Measurements from ENCODE around the gene ZNF236.
"Not testable (repeated sequence)": the region's sequence is repeated elsewhere in the genome, so short reads cannot be mapped to it uniquely, and the experiment has no call there.

ZNF236 gene

GRCh38 chr18:76914314-76914713 lies 92.0 kb downstream of the ZNF236 start:
- no peak for DNase-seq

- DNase-seq = no peak
These were observed 92.4 kb downstream of the ZNF236 start for GRCh38 chr18:76914796-76915195.

GRCh38 chr18:76915456-76915855 lies 93.1 kb downstream of the ZNF236 start:
- no peak for DNase-seq

- DNase-seq = no peak
These were observed 98.6 kb downstream of the ZNF236 start for GRCh38 chr18:76920974-76921373.

- no peak for DNase-seq
These were observed 99.8 kb downstream of the ZNF236 start for GRCh38 chr18:76922107-76922506.

GRCh38 chr18:76923485-76924085 lies 101.2 kb downstream of the ZNF236 start:
- DNase-seq = no peak

GRCh38 chr18:76925501-76925900 lies 103.1 kb downstream of the ZNF236 start:
- DNase-seq = no peak

GRCh38 chr18:76927223-76927725 lies 104.9 kb downstream of the ZNF236 start:
- no peak for DNase-seq

GRCh38 chr18:76928179-76928868 lies 106.0 kb downstream of the ZNF236 start:
- DNase-seq = no peak

- DNase-seq = no peak
These were observed 108.8 kb downstream of the ZNF236 start for GRCh38 chr18:76931171-76931570.

GRCh38 chr18:76932026-76932819 lies 109.9 kb downstream of the ZNF236 start:
- DNase-seq = no peak

GRCh38 chr18:76935722-76936337 lies 113.5 kb downstream of the ZNF236 start:
- no peak for DNase-seq

- no peak for DNase-seq
These were observed 114.5 kb downstream of the ZNF236 start for GRCh38 chr18:76936877-76937276.

GRCh38 chr18:76937597-76937996 lies 115.2 kb downstream of the ZNF236 start:
- DNase-seq = no peak

GRCh38 chr18:76938619-76939018 lies 116.3 kb downstream of the ZNF236 start:
- DNase-seq = no peak

- DNase-seq = no peak
These were observed 118.9 kb downstream of the ZNF236 start for GRCh38 chr18:76941284-76941683.

- no peak for DNase-seq
These were observed 121.4 kb downstream of the ZNF236 start for GRCh38 chr18:76943542-76944339.

- not testable (repeated sequence) for DNase-seq
These were observed 122.0 kb downstream of the ZNF236 start for GRCh38 chr18:76944346-76944745.

GRCh38 chr18:76948345-76948744 lies 126.0 kb downstream of the ZNF236 start:
- DNase-seq = no peak

GRCh38 chr18:76951456-76952247 lies 129.3 kb downstream of the ZNF236 start:
- DNase-seq = no peak

- DNase-seq = no peak
These were observed 130.4 kb downstream of the ZNF236 start for GRCh38 chr18:76952747-76953146.

- DNase-seq = no peak
These were observed 130.8 kb downstream of the ZNF236 start for GRCh38 chr18:76953156-76953555.

All from SIG-M5 (cell line).